Panc1 (cell line): Measurements from ENCODE around the gene SAYSD1.

Experiments used
- POLR2AphosphoS5 ChIP-seq: IDR thresholded peaks from 2 replicates; pipeline ENCODE4 v1.6.1; 2012; ENCODE audit warnings: mild to moderate bottlenecking, low read depth, low read length, moderate library complexity
- REST ChIP-seq, 2 experiments: IDR thresholded peaks; 2 replicates each; pipeline ENCODE4 v1.6.1; 2011 to 2012; ENCODE audit warnings: low read depth in 2 of 2, control low read depth in 1 of 2, low read length in 1 of 2, mild to moderate bottlenecking in 1 of 2, moderate library complexity in 1 of 2; ENCODE audit not compliant: insufficient read depth in 1 of 2
- SIN3A ChIP-seq: IDR thresholded peaks from 2 replicates; pipeline ENCODE4 v1.6.1; 2012; ENCODE audit warnings: low read depth, mild to moderate bottlenecking, low read length, moderate library complexity, borderline replicate concordance; ENCODE audit not compliant: insufficient read depth
- TCF7L2 ChIP-seq: IDR thresholded peaks from 2 replicates; pipeline ENCODE4 v1.6.1; 2011; ENCODE audit warnings: mild to moderate bottlenecking, low read depth, low read length, inconsistent platforms
- TF ChIP-seq, protein P1 (sequence below): fragments of 450-650 bp; IDR thresholded peaks from 2 replicates; pipeline ENCODE4 v1.5.1; 2017; ENCODE audit warnings: mild to moderate bottlenecking

GRCh38 chr6:39090036-39090435 lies 24.9 kb downstream of the SAYSD1 start:
- TF ChIP-seq POLR2AphosphoS5 (no peak), SIN3A (no peak), REST (IDR thresholded peaks at IDR 0.05; ENCODE audit: insufficient read depth in 1 of 2, low read depth in 2 of 2, low read length in 1 of 2) (no peak), TCF7L2 (no peak)
- TF ChIP-seq, protein P1, sequence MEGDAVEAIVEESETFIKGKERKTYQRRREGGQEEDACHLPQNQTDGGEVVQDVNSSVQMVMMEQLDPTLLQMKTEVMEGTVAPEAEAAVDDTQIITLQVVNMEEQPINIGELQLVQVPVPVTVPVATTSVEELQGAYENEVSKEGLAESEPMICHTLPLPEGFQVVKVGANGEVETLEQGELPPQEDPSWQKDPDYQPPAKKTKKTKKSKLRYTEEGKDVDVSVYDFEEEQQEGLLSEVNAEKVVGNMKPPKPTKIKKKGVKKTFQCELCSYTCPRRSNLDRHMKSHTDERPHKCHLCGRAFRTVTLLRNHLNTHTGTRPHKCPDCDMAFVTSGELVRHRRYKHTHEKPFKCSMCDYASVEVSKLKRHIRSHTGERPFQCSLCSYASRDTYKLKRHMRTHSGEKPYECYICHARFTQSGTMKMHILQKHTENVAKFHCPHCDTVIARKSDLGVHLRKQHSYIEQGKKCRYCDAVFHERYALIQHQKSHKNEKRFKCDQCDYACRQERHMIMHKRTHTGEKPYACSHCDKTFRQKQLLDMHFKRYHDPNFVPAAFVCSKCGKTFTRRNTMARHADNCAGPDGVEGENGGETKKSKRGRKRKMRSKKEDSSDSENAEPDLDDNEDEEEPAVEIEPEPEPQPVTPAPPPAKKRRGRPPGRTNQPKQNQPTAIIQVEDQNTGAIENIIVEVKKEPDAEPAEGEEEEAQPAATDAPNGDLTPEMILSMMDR = no peak
